Activated naive CD4-positive, alpha-beta T cell treated with anti-CD3 and anti-CD28 coated beads for 36 hours (primary cell): Measurements from ENCODE around the gene RPP38. TPM values are rescaled to one million over a fixed set of nuclear protein-coding genes. Genes with fewer than 3 reads are reported as not detected.
A peak's percentile ranks its signal among the peaks of the same experiment; 100 is the strongest.

Experiments used
- CTCF ChIA-PET: fragments of 350-600 bp; sonication (Branson Sonifier 250); formaldehyde crosslinking; loops from one replicate; lab custom pipeline; 2021; ENCODE audit warnings: antibody characterized with exemption; lab: Charles Lee
- DNase-seq: peaks from one replicate; pipeline ENCODE4 v3.0.0-alpha.2; 2020
- H3K27ac Mint-ChIP-seq: one replicate; pipeline ENCODE4 v1.8.0; 2021; ENCODE audit warnings: mild to moderate bottlenecking, mixed read lengths
- H3K27me3 Mint-ChIP-seq: one replicate; pipeline ENCODE4 v1.8.0; 2021; ENCODE audit warnings: low read depth, mixed read lengths
- H3K36me3 Mint-ChIP-seq: one replicate; pipeline ENCODE4 v1.8.0; 2021; ENCODE audit warnings: low read depth, mixed read lengths
- H3K4me1 Mint-ChIP-seq: one replicate; pipeline ENCODE4 v1.8.0; 2021; ENCODE audit warnings: low read depth, mixed read lengths
- H3K4me3 Mint-ChIP-seq: one replicate; pipeline ENCODE4 v1.8.0; 2021; ENCODE audit warnings: mild to moderate bottlenecking, moderate library complexity, mixed read lengths
- H3K9me3 Mint-ChIP-seq: one replicate; pipeline ENCODE4 v1.8.0; 2021; ENCODE audit warnings: mixed read lengths
- intact Hi-C: fragments of 100-400 bp; cut with micrococcal nuclease; formaldehyde crosslinking; loops from one replicate; pipeline ENCODE4 v1.15.1; 2023
- total RNA-seq, 2 experiments: library from RNA; stranded (reverse); gene quantifications; one replicate each; pipeline ENCODE4 v1.2.3, GENCODE V29; 2021

The RPP38 gene
- total RNA-seq, 2 experiments from 2014 or later = 15.6 to 16.3 TPM

GRCh38 chr10:15116225-15116624 is 19.1 kb downstream of the RPP38 start:
- peaks cover 24% of the 10 kb centered on the region for H3K36me3 Mint-ChIP-seq
- no peak overlapping the region for H3K4me3 Mint-ChIP-seq
- H3K4me1 Mint-ChIP-seq = peaks cover 4% of the 10 kb centered on the region
- CTCF ChIA-PET = interaction anchor here (2.4 kb wide), 1 partner anchor 10 kb away, joined by 14 read pairs; no protein-coding TSS in a partner anchor
- no peak for DNase-seq
- no peak overlapping the region for H3K27ac Mint-ChIP-seq
- no peaks in the 10 kb centered on the region for H3K27me3 Mint-ChIP-seq
- intact Hi-C loops = no loop called here
- no peaks in the 10 kb centered on the region for H3K9me3 Mint-ChIP-seq

GRCh38 chr10:15118615-15119014 is 21.5 kb downstream of the RPP38 start:
- Mint-ChIP-seq H3K9me3 (no peaks in the 10 kb centered on the region), H3K4me3 (no peak overlapping the region), H3K27me3 (no peaks in the 10 kb centered on the region), H3K36me3 (peaks cover 20% of the 10 kb centered on the region), H3K27ac (no peak overlapping the region), H3K4me1 (peaks cover 17% of the 10 kb centered on the region)
- CTCF ChIA-PET = interaction anchor here (0.9 to 2.8 kb wide), 3 partner anchors 13 to 147 kb away, joined by 3 to 11 read pairs (median 3); no protein-coding TSS in a partner anchor
- DNase-seq = no peak
- intact Hi-C loops = no loop called here

- Mint-ChIP-seq H3K4me1 (peaks cover 32% of the 10 kb centered on the region), H3K27me3 (no peaks in the 10 kb centered on the region), H3K27ac (no peak overlapping the region), H3K9me3 (no peaks in the 10 kb centered on the region), H3K4me3 (no peak overlapping the region), H3K36me3 (peaks cover 26% of the 10 kb centered on the region)
- intact Hi-C loops = loop anchor here (5.0 to 10.0 kb wide), 5 partner anchors 473 to 1907 kb away; no protein-coding TSS in a partner anchor
- CTCF ChIA-PET = interaction anchor here (3.6 kb wide), 1 partner anchor 15 kb away, joined by 11 read pairs; no protein-coding TSS in a partner anchor
- no peak for DNase-seq
Measured at GRCh38 chr10:15120523-15120922, 23.4 kb downstream of the RPP38 start.

GRCh38 chr10:15121707-15122106 is 24.6 kb downstream of the RPP38 start:
- Mint-ChIP-seq H3K27ac (peak overlapping the region; percentile 86), H3K9me3 (no peaks in the 10 kb centered on the region), H3K4me1 (peaks cover 32% of the 10 kb centered on the region), H3K36me3 (peaks cover 33% of the 10 kb centered on the region), H3K4me3 (no peak overlapping the region), H3K27me3 (no peaks in the 10 kb centered on the region)
- CTCF ChIA-PET = interaction anchor here (0.7 to 3.6 kb wide), 4 partner anchors 8 to 1746 kb away, joined by 3 to 11 read pairs (median 4); no protein-coding TSS in a partner anchor
- intact Hi-C loops = loop anchor here (1.0 to 10.0 kb wide), 6 partner anchors 46 to 1906 kb away; no protein-coding TSS in a partner anchor
- no peak for DNase-seq

GRCh38 chr10:15122477-15123030 is 25.4 kb downstream of the RPP38 start:
- Mint-ChIP-seq H3K4me1 (peaks cover 32% of the 10 kb centered on the region), H3K9me3 (no peaks in the 10 kb centered on the region), H3K4me3 (no peak overlapping the region), H3K27me3 (no peaks in the 10 kb centered on the region), H3K36me3 (peaks cover 35% of the 10 kb centered on the region), H3K27ac (peak overlapping the region; percentile 86)
- CTCF ChIA-PET = interaction anchor here (0.6 to 3.6 kb wide), 6 partner anchors 9 to 49 kb away, joined by 3 to 11 read pairs (median 4); no protein-coding TSS in a partner anchor
- intact Hi-C loops = loop anchor here (1.0 to 10.0 kb wide), 10 partner anchors 19 to 1905 kb away; partner anchors contain the start of gene RPP38
- peak; percentile 59 for DNase-seq

- H3K4me3 Mint-ChIP-seq = no peak overlapping the region
- peak overlapping the region; percentile 86 for H3K27ac Mint-ChIP-seq
- CTCF ChIA-PET = interaction anchor here (0.6 to 3.6 kb wide), 7 partner anchors 18 to 446 kb away, joined by 3 to 12 read pairs (median 4); partner anchors contain the start of gene NMT2
- intact Hi-C loops = loop anchor here (1.0 to 10.0 kb wide), 9 partner anchors 18 to 1904 kb away; partner anchors contain the start of gene RPP38
- peaks cover 39% of the 10 kb centered on the region for H3K4me1 Mint-ChIP-seq
- DNase-seq = no peak
- H3K27me3 Mint-ChIP-seq = no peaks in the 10 kb centered on the region
- H3K9me3 Mint-ChIP-seq = no peaks in the 10 kb centered on the region
- H3K36me3 Mint-ChIP-seq = peaks cover 41% of the 10 kb centered on the region
Measured at GRCh38 chr10:15123749-15124184, 26.6 kb downstream of the RPP38 start.

GRCh38 chr10:15124190-15124589 is 27.0 kb downstream of the RPP38 start:
- H3K36me3 Mint-ChIP-seq = peaks cover 39% of the 10 kb centered on the region
- no peak overlapping the region for H3K4me3 Mint-ChIP-seq
- no peak for DNase-seq
- no peaks in the 10 kb centered on the region for H3K27me3 Mint-ChIP-seq
- peaks cover 43% of the 10 kb centered on the region for H3K4me1 Mint-ChIP-seq
- H3K9me3 Mint-ChIP-seq = no peaks in the 10 kb centered on the region
- CTCF ChIA-PET = interaction anchor here (0.6 to 3.6 kb wide), 7 partner anchors 18 to 446 kb away, joined by 3 to 12 read pairs (median 4); partner anchors contain the start of gene NMT2
- intact Hi-C loops = loop anchor here (5.0 to 10.0 kb wide), 5 partner anchors 477 to 1903 kb away; no protein-coding TSS in a partner anchor
- H3K27ac Mint-ChIP-seq = peak overlapping the region; percentile 86

- H3K27ac Mint-ChIP-seq = peak overlapping the region; percentile 86
- intact Hi-C loops = loop anchor here (5.0 to 10.0 kb wide), 5 partner anchors 478 to 1902 kb away; no protein-coding TSS in a partner anchor
- no peaks in the 10 kb centered on the region for H3K9me3 Mint-ChIP-seq
- H3K27me3 Mint-ChIP-seq = no peaks in the 10 kb centered on the region
- DNase-seq = no peak
- peaks cover 35% of the 10 kb centered on the region for H3K36me3 Mint-ChIP-seq
- CTCF ChIA-PET = interaction anchor here (1.1 to 2.0 kb wide), 2 partner anchors 17 to 19 kb away, joined by 3 to 12 read pairs; no protein-coding TSS in a partner anchor
- peaks cover 46% of the 10 kb centered on the region for H3K4me1 Mint-ChIP-seq
- H3K4me3 Mint-ChIP-seq = no peak overlapping the region
Measured at GRCh38 chr10:15124908-15125307, 27.8 kb downstream of the RPP38 start.

GRCh38 chr10:15131330-15131729 is 34.2 kb downstream of the RPP38 start:
- Mint-ChIP-seq H3K4me3 (no peak overlapping the region), H3K36me3 (peaks cover 46% of the 10 kb centered on the region), H3K4me1 (peaks cover 14% of the 10 kb centered on the region), H3K27ac (no peak overlapping the region), H3K27me3 (no peaks in the 10 kb centered on the region), H3K9me3 (no peaks in the 10 kb centered on the region)
- CTCF ChIA-PET = no interaction called here
- intact Hi-C loops = no loop called here
- DNase-seq = no peak

- H3K36me3 Mint-ChIP-seq = peaks cover 31% of the 10 kb centered on the region
- intact Hi-C loops = no loop called here
- peak overlapping the region; percentile 24 for H3K27ac Mint-ChIP-seq
- no peak overlapping the region for H3K4me3 Mint-ChIP-seq
- no peaks in the 10 kb centered on the region for H3K9me3 Mint-ChIP-seq
- CTCF ChIA-PET = no interaction called here
- no peak for DNase-seq
- H3K4me1 Mint-ChIP-seq = peaks cover 10% of the 10 kb centered on the region
- H3K27me3 Mint-ChIP-seq = no peaks in the 10 kb centered on the region
Measured at GRCh38 chr10:15136129-15137035, 39.2 kb downstream of the RPP38 start.

GRCh38 chr10:15137036-15137359 is 39.8 kb downstream of the RPP38 start:
- no peak for DNase-seq
- intact Hi-C loops = no loop called here
- Mint-ChIP-seq H3K9me3 (no peaks in the 10 kb centered on the region), H3K4me1 (peaks cover 16% of the 10 kb centered on the region), H3K4me3 (no peak overlapping the region), H3K27ac (no peak overlapping the region), H3K36me3 (peaks cover 29% of the 10 kb centered on the region), H3K27me3 (no peaks in the 10 kb centered on the region)
- CTCF ChIA-PET = no interaction called here

GRCh38 chr10:15137636-15138035 is 40.5 kb downstream of the RPP38 start:
- Mint-ChIP-seq H3K4me3 (no peak overlapping the region), H3K27ac (no peak overlapping the region), H3K4me1 (peaks cover 22% of the 10 kb centered on the region), H3K36me3 (peaks cover 29% of the 10 kb centered on the region), H3K27me3 (no peaks in the 10 kb centered on the region), H3K9me3 (no peaks in the 10 kb centered on the region)
- no peak for DNase-seq
- CTCF ChIA-PET = no interaction called here
- intact Hi-C loops = no loop called here
